GM18909 (cell line): ENCODE measurements around the gene RPS6KC1.
A peak's percentile ranks its signal among the peaks of the same experiment; 100 is the strongest.
"Not testable (repeated sequence)": the region's sequence is repeated elsewhere in the genome, so short reads cannot be mapped to it uniquely, and the experiment has no call there.

Source experiments
- ATAC-seq: cut with Tn5 transposase; IDR thresholded peaks from one replicate; pipeline ENCODE4 v1.9.1; 2021; ENCODE audit warnings: mild to moderate bottlenecking; ENCODE audit not compliant: unreplicated experiment, poor library complexity

The RPS6KC1 gene

DNA sequence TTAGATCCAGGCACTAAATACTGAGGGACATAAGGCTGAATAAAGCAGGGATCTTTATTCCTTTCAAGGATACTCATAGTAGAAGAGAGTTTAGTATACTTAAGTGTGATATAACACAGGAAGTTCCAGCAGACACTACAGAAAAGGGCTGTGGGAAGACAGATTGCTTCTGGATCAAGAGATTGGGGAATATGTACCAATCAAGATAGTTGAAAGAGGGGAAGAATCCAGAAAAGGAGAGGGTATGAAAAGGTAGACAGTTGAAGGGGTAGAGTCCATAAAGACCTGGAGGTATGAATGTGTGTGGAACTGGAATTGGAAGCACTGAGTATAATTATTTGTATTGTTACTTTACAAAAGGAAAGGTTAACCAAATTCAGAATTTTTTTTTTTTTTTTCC, 2.4 kb downstream of the RPS6KC1 start:
- ATAC-seq = no peak

DNA sequence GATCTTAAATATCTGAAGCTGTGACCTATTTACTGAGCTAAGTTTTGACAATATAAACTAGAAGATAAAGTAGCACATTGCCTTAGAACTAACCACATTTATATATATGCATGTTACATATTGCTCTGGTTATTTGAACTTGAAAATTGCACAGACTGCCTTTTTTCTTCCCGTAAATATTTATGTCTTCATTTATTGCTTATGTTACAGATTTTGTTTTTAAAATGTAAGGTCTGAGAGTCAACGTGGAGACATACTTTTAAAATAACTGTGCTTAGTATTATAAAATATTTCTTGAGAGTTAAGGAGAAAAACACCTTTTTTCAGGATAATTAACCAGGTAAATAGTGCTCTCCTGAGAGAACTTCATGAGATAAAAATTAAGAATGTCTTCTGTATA, 3.1 kb downstream of the RPS6KC1 start:
- no peak for ATAC-seq

DNA sequence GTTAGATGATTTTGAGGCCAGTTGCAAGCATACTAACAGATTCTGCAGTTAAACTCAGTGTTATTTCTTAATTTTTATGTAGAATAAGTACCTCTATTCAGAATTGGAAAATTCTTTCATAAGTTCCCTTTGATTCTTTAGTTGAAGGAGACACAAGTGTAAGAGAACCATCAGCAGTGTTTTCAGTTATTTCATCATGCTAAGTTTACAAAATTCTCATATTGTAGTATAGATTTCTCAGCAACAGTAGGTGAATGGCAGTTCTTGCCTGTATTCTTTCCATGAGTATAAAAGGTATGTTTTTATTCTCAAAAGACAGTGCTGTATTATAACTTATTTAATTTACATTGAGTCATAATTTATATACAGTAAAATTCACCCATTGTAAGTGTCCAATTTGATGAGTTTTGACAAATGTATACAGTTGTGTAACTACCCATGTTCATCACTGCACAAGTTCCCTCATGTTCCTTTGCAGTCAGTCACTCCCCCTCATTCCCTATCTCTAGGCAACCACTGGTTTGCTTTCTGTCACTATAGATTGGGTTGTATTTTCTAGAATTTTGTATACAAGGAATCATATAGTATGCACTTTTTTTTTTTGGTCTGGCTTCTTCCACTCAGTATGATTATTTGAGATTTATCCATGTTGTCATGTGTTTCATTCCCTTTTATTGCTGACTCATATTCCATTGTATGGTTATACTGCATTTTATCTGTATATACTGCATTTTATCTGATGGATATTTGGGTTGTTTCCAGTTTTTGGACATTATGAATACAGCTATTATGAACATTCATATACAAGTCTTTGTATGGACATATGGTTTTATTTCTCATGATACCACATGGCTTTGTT, 3.9 kb downstream of the RPS6KC1 start:
- no peak for ATAC-seq

DNA sequence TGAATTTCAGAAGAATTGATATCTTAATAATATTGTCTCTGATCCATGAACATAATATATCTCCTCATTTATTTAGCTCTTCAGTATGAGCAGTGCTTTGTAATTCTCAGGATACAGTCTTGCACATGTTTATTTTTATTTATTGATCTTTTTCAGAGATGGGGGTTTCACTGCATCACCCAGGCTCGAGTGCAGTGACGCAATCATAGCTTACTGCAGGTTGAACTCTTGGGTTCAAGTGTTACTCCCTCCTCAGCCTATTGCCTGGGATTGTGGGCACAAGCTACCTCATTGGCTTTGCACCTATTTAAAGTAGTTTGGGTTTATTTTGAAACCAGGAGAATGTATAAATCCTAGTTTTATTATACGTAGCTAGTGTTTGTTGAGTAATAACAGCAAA, 4.7 kb downstream of the RPS6KC1 start:
- no peak for ATAC-seq

DNA sequence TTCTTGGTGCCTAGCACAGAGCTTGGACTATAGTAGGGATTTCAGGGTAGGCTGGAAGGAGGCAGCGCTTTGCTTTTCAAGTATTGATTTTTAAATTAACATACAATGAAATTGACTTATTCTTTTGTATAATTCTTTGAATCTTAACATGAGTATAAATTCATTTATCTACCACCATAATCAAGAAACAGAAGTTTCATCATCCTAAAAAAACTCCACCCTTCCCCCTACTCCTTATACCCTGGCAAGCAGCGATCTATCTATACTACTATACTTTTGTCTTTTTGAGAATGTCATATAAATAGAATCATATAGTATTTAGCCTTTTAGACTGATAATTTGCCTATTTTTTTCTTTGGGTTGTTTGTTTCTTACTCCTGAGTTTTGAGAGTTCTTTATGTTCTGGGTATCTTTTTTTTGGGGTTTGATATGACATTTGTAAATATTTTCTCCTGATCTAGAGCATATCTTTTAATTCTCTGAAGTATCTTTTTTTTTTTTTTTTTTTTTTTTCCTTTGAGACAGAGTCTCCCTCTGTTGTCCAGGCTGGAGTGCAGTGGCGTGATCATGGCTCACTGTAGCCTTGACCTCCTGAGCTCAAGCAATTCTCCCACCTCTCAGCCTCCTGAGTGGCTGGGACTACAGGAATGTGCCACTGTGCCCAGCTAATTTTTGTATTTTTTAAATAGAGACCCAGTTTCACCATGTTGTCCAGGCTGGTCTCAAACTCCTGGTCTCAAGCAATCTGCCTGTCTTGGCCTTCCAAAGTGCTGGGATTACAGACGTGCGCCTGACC, 6.4 kb downstream of the RPS6KC1 start:
- ATAC-seq = no peak

GRCh38 chr1:213060836-213061235, 9.8 kb downstream of the RPS6KC1 start:
- ATAC-seq = no peak

DNA sequence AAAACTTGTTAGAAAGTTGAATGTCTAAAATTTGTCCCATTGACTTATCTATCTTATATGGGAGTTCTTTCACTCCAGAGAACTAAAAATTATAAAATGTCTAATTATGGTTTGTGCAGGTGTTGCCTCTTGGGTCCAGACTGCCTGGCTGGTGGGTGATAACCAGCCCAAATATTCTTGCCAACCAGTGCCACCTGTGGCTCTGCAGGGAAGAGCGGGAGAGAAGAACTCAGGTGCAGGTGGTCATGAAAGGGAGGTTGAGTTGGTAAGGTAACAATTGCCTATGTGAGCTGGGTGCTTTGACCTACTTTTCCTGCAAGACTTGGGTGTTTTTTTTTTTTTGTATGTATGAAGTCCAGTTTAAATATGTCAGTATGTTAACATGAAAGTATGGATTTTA, 10.2 kb downstream of the RPS6KC1 start:
- no peak for ATAC-seq

DNA sequence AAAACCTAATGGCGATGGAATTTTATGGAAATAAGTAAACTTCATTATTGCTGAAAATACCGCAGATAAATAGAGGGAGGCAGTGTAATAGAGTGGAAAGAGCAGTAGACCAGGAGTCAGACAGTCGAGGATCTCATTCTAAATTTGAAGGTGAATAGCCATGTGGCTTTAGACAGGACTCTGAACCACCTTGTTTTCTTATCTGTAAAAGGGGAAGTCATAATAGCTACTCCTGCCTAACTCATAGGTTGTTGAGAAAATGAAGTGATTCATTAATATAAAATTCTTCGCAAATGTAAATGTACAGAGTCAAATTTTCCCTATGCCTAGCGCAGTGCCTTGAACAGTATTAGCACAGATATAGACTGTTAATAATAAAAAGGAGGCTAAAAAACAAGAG, 14.8 kb downstream of the RPS6KC1 start:
- no peak for ATAC-seq

DNA sequence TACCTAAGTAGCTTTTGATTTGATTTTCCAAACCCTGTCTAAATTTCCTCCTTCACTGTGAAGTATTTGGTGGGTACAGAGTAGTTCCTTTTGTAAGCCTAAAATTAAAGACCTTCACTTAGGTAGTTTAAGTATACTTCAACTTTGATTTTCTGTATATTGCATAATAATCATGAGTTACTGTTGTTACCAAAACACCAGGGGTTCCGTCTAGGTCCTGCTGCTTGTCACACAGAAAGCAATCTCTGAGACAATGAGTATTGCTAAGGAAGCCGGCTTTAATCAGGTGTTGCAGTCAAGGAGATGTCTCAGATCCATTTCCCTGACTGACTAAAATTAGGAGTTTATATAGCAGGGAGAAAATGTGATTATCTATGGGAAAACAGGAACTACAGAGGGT, 15.3 kb downstream of the RPS6KC1 start:
- ATAC-seq = no peak

DNA sequence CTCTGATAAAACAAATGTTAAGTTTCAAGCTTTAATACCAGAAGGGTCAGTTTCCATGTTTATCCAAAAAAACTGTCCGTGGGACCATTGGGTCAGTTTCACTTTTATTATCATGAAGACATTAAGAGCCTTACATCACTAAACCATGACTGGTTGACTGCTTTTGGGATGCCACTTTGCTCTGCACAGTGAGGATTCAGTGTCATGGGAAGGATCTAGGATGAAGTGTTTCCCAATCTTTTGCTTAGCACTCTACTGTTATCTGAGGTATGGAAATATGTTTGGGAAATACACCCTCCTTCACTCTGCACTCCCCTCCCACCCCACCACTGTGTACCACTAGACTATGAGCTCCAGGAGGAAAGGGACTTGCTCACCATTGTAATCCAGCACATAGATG, 16.3 kb downstream of the RPS6KC1 start:
- ATAC-seq = no peak

DNA sequence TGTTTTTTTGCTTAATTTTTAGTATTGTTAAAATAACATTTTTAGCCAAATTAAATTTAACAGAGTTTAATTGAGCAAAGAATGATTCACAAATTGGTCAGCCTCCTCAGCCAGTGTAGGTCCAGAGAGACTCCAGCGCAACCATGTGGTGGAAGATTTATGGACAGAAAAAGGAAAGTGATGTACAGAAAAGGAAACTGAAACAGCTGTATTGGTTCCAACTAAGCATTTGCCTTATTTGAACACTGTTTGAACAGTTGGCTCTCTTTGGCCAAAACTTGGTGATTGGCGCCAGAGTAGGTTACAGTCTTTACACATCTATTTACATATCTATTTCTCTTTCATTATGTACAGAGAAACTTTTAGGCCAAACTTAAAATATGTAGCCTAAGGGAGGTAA, 19.4 kb downstream of the RPS6KC1 start:
- peak; percentile 94 for ATAC-seq

- ATAC-seq = peak; percentile 81
Observed at GRCh38 chr1:213075725-213076124, 24.7 kb downstream of the RPS6KC1 start.

- no peak for ATAC-seq
Observed at GRCh38 chr1:213082420-213083111, 31.5 kb downstream of the RPS6KC1 start.

GRCh38 chr1:213083112-213083445, 32.0 kb downstream of the RPS6KC1 start:
- ATAC-seq = no peak

DNA sequence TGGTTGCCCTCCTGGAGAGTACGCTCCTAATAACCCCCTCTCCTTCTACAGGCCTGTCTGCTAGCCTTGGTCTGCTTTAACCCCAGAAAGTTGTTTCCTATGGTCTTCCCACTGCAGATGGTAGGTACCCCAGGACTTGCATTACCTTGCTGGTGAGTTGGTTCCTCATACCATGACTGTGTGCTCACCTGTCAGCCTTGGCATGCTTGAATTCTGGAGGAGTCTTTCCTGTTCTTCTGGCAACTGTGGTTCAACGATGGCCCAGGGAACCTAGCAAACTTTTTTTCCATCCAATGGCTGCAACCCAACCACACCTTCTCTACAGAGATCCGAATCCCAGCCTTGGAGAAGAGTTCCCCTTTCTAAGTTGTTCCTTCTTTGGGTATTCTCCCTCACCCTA, 36.9 kb downstream of the RPS6KC1 start:
- ATAC-seq = no peak

DNA sequence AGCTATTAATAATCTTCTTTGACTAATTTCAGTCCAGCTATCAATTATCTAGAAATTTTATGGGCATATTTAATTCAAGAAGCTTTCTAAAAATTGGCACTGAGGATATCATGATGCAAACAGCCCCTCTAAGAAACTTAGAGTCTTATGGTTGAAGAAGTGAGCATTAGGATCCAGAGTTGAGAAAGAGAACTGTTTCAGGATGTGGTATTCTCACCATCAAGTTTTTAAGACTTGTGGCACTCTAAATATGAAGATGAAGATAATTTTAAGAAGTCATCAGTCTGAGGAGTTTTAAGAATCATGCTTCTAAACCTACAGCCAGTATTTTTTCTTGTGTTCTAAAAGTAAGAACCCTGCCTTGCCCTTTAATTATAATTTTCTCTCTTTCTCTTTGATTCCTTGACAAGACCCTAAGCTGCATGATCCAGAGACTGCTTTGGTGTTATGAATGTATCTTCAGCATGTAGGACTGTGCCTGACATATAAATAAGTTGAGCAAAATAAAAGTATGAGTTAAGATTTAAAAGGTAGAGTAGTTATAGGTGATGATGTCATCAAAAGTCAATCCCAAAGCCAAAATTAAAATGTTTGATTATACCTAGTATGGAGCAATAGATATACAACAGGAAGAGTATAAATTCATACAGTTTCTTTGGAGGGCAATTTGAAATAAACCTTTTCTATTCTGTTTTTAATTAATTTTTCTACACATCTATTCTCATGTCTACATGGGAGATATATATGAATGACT, 39.1 kb downstream of the RPS6KC1 start:
- no peak for ATAC-seq

DNA sequence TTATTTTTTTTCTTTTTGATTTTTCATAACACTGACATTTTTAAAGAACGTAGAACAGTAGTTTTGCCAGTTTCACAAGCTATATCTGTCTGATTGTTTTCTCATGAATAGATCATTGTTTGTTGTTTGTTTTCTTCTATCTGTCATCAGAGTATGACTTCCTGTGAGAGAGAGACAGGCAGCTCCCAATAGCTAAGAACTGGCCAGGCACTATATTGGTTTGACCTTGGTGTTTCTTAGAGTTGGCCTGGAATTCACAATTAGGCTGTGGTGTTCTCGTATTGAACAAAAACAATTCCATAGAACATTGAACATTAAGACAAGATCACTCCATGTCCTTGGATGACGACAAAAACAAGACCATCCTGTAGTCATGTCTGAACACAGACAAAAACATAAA, 43.4 kb downstream of the RPS6KC1 start:
- ATAC-seq = no peak

DNA sequence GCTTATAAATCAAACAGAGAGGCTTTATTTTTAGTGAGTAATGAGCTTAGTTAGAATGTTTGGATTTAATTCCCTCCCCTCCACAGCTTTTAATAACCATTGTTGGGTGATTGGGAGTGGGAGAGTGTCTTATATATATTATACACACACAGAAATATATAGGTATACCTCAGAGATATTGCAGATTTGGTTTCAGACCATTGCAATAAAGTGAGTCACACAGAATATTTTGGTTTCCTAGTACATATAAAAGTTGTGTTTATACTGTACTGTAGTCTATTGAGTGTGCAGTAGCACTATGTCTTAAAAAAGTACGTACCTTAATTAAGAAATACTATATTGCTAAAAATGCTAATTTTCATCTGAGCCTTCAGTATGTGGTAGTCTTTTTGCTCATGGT, 44.4 kb downstream of the RPS6KC1 start:
- ATAC-seq = no peak

DNA sequence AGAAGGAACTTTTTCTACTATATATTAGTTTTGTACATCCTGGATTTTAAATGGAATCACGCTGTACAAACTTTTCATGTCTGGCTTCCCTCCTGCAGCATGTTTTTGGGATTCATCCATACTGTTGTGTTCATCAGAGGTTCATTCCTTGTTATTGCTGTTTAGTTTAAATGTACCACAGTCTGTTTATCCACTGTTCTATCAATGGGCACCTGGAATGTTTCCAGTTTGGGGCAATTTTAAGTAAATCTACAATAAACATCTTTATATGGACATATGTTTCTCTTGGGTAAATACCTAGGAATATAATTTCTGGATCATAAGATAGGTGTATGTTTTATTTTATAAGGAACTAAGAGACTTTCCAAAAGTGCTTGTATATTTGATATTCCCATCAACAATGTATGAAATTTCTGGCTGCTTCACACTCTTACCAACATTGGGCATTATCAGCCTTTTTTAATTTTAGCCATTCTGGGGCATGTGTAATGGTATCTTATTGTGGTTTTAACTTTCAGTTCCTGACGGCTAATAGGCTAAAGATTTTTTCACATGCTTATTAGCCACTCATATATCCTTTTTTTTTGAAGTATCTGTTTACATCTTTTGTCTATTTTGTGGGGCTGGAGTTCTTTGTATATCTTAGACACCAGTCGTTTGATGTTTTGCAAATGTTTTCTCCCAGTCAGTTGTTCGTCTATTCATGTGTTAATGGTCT, 48.8 kb downstream of the RPS6KC1 start:
- no peak for ATAC-seq

DNA sequence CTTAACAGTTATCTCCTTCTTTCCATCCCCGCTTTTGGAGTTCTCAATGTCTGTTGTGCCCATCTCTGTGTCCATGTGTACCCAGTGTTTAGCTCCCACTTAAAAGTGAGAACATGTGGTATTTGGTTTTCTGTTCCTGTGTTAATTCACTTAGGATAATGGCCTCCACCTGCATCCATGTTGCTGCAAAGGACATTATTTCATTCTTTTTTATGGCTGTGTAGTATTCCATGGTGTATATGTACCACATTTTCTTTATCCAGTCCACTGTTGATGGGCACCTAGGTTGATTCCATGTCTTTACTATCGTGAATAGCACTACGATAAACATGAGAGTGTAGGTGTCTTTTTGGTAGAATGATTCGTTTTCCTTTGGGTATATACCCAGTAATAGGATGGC, 49.5 kb downstream of the RPS6KC1 start:
- not testable (repeated sequence) for ATAC-seq
